ENCODE results near the gene EMB. TPM values are rescaled to one million over a fixed set of nuclear protein-coding genes. Genes with fewer than 3 reads are reported as not detected.
"Not testable (repeated sequence)": the region's sequence is repeated elsewhere in the genome, so short reads cannot be mapped to it uniquely, and the experiment has no call there.

The EMB gene
- total and polyA plus RNA-seq, 2 experiments from 2014 or later, result 0.22 TPM; not detected in 1

- DNase-seq, result no peak
- Histone ChIP-seq H2AFZ (no peak overlapping the region), H3K36me3 (ENCODE audit: low read depth) (no peaks in the 10 kb centered on the region), H3K79me2 (ENCODE audit: insufficient read depth) (no peaks in the 10 kb centered on the region), H3K4me3 (no peak overlapping the region), H3K9me3 (ENCODE audit: low read depth) (no peaks in the 10 kb centered on the region), H3K27ac (no peak overlapping the region), H4K20me1 (ENCODE audit: insufficient read depth) (no peaks in the 10 kb centered on the region), H3K4me2 (ENCODE audit: unreplicated experiment) (no peak overlapping the region), H3K9ac (no peak overlapping the region), H3K27me3 (replicated peaks; ENCODE audit: insufficient read depth) (no peaks in the 10 kb centered on the region), H3K4me1 (ENCODE audit: insufficient read depth) (no peaks in the 10 kb centered on the region), H3K9me2 (ENCODE audit: insufficient read depth) (no peaks in the 10 kb centered on the region), H3F3A (ENCODE audit: insufficient read depth) (no peaks in the 10 kb centered on the region)
- in situ Hi-C loops (cut with MboI), result no loop called here
- TF ChIP-seq EZH2phosphoT487 (IDR thresholded peaks at IDR 0.05; ENCODE audit: insufficient read depth, low read depth) (no peak), EZH2 (IDR thresholded peaks at IDR 0.05; ENCODE audit: insufficient read depth, poor library complexity, severe bottlenecking) (no peak)
- WGBS, 2 experiments (ENCODE audit: low coverage in 1 of 2, low lambda C conversion rate in 2 of 2, missing lambda C conversion rate in 2 of 2), result 18 to 19% methylated on average over 1 of the region's 1 CpG
These were observed 34.2 kb downstream of the EMB start for GRCh38 chr5:50406877-50407276.

DNA sequence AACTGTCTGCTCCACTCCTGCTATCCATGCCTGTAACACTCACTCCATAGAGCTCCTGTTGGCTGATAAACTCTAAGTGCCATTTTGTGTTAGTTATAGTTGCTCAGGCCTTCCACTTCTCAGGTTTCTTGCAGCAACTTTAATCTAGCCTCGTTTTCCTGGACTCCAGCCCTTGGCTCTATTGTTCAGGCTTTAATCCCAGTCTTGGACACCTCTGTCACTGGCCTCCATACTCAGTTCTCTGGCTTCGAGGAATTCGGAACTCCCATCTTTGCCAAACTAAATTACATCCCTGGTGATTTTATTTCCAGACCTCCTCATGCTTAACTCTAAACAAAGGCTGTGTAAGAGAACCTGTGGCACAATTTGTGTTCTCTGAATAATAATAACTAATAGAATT is 39.8 kb downstream of the EMB start:
- Histone ChIP-seq H3F3A (ENCODE audit: insufficient read depth) (no peaks in the 10 kb centered on the region), H3K9me3 (ENCODE audit: low read depth) (no peaks in the 10 kb centered on the region), H3K4me2 (ENCODE audit: unreplicated experiment) (no peak overlapping the region), H3K9me2 (ENCODE audit: insufficient read depth) (no peaks in the 10 kb centered on the region), H2AFZ (no peak overlapping the region), H3K36me3 (ENCODE audit: low read depth) (no peaks in the 10 kb centered on the region), H4K20me1 (ENCODE audit: insufficient read depth) (no peaks in the 10 kb centered on the region), H3K79me2 (ENCODE audit: insufficient read depth) (no peaks in the 10 kb centered on the region), H3K4me1 (ENCODE audit: insufficient read depth) (no peaks in the 10 kb centered on the region), H3K4me3 (no peak overlapping the region), H3K27ac (no peak overlapping the region), H3K9ac (no peak overlapping the region), H3K27me3 (replicated peaks; ENCODE audit: insufficient read depth) (no peaks in the 10 kb centered on the region)
- 30 to 46% methylated on average over 3 of the region's 3 CpGs for WGBS, 2 experiments (ENCODE audit: low coverage in 1 of 2, low lambda C conversion rate in 2 of 2, missing lambda C conversion rate in 2 of 2)
- DNase-seq, result no peak
- TF ChIP-seq EZH2phosphoT487 (IDR thresholded peaks at IDR 0.05; ENCODE audit: insufficient read depth, low read depth) (no peak), EZH2 (IDR thresholded peaks at IDR 0.05; ENCODE audit: insufficient read depth, poor library complexity, severe bottlenecking) (no peak)
- in situ Hi-C loops (cut with MboI), result no loop called here

DNA sequence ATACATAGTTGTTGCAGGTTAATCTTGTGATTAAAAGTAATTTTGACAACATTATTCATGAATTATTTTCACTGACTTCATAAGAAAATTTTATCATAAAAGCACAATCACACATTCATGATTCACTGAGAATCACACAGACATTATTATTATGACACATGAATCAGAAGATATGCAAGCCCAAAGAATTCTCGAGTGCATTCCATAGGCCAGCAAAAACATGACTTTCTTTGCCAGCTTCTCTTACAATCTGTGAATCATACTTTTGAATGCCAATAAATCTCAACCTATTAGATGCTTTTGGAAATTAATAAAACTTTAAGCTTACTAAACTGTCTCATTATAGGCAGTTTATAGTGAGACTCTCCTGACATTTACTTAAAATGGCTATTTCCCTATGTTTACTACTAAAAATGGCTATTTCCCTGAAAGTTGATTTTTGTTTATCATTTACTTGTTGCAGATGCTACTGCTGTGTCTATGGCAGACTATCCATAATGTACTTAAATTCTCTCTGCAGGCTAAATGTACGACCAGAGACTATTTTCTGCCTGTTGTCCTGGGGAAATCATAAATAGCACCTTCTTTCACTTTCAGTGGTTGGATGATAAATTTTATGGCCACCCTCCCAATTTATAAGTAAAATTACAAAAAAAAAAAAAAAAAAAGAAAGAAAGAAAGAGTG is 47.0 kb downstream of the EMB start:
- H3K4me2 ChIP-seq (ENCODE audit: unreplicated experiment); H3K4me1 ChIP-seq (ENCODE audit: insufficient read depth); H3K9me3 ChIP-seq (ENCODE audit: low read depth); H4K20me1 ChIP-seq (ENCODE audit: insufficient read depth); H2AFZ ChIP-seq; H3K27ac ChIP-seq; H3K36me3 ChIP-seq (ENCODE audit: low read depth); H3K9me2 ChIP-seq (ENCODE audit: insufficient read depth); H3K9ac ChIP-seq; H3K27me3 ChIP-seq (replicated peaks; ENCODE audit: insufficient read depth); H3F3A ChIP-seq (ENCODE audit: insufficient read depth); H3K4me3 ChIP-seq; in situ Hi-C loops (cut with MboI); H3K79me2 ChIP-seq (ENCODE audit: insufficient read depth): not testable (repeated sequence)
- WGBS, 2 experiments (ENCODE audit: low coverage in 1 of 2, low lambda C conversion rate in 2 of 2, missing lambda C conversion rate in 2 of 2), result 4 to 14% methylated on average over 2 of the region's 2 CpGs
- DNase-seq, result peak; percentile 77

GRCh38 chr5:50392289-50392688 is 48.8 kb downstream of the EMB start:
- 17 to 19% methylated on average over 3 of the region's 3 CpGs for WGBS, 2 experiments (ENCODE audit: low coverage in 1 of 2, low lambda C conversion rate in 2 of 2, missing lambda C conversion rate in 2 of 2)
- H4K20me1 ChIP-seq (ENCODE audit: insufficient read depth); H3K9ac ChIP-seq; DNase-seq; H3K9me2 ChIP-seq (ENCODE audit: insufficient read depth); H2AFZ ChIP-seq; in situ Hi-C loops (cut with MboI); H3K27me3 ChIP-seq (replicated peaks; ENCODE audit: insufficient read depth); H3K4me3 ChIP-seq; H3K36me3 ChIP-seq (ENCODE audit: low read depth); H3K79me2 ChIP-seq (ENCODE audit: insufficient read depth); H3K27ac ChIP-seq; H3K4me2 ChIP-seq (ENCODE audit: unreplicated experiment); H3K4me1 ChIP-seq (ENCODE audit: insufficient read depth); H3K9me3 ChIP-seq (ENCODE audit: low read depth); H3F3A ChIP-seq (ENCODE audit: insufficient read depth): not testable (repeated sequence)

DNA sequence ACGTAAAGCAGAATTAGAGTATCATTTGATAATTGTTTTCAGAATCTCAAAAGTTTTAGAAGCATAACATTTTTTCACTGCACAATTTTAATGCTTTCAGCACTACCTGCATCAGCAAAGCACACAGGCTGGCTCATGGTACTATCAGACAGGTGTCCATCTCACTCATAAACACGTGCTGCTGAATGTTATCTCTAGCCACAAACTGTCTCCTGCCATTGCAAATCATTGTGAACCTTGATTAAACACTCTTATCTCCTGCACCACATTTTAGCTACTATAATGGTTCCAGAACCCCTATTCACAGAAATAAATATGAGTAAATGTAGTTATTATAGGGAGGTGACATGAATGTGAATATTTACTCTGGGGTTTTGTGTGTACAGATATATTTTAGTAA is 56.7 kb downstream of the EMB start:
- H3K36me3 ChIP-seq (ENCODE audit: low read depth); H3K4me2 ChIP-seq (ENCODE audit: unreplicated experiment); H3K27ac ChIP-seq; H4K20me1 ChIP-seq (ENCODE audit: insufficient read depth); in situ Hi-C loops (cut with MboI); H2AFZ ChIP-seq; H3K4me3 ChIP-seq; H3K4me1 ChIP-seq (ENCODE audit: insufficient read depth); H3F3A ChIP-seq (ENCODE audit: insufficient read depth); H3K9ac ChIP-seq; H3K27me3 ChIP-seq (replicated peaks; ENCODE audit: insufficient read depth); H3K9me2 ChIP-seq (ENCODE audit: insufficient read depth); H3K79me2 ChIP-seq (ENCODE audit: insufficient read depth); H3K9me3 ChIP-seq (ENCODE audit: low read depth); DNase-seq: not testable (repeated sequence)
- WGBS, 2 experiments (ENCODE audit: low coverage in 1 of 2, low lambda C conversion rate in 2 of 2, missing lambda C conversion rate in 2 of 2), result 1 to 3% methylated on average over 2 of the region's 2 CpGs

DNA sequence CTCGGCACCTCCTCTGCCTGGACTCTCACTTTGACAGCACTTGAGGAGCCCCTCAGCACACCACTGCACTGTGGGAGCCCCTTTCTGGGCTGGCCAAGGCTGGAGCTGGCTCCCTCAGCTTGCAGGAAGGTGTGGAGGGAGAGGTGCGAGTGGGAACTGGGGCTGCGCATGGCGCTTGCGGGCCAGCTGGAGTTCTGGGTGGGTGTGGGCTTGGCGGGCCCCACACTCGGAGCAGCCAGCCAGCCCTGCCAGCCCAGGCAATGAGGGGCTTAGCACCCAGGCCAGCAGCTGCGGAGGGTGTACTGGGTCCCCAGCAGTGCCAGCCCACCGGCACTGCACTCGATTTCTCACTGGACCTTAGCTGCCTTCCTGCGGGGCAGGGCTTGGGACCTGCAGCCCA is 64.4 kb downstream of the EMB start:
- 51 to 55% methylated on average over 10 to 11 of the region's 11 CpGs for WGBS, 2 experiments (ENCODE audit: low coverage in 1 of 2, low lambda C conversion rate in 2 of 2, missing lambda C conversion rate in 2 of 2)
- DNase-seq; H3K4me1 ChIP-seq (ENCODE audit: insufficient read depth); H2AFZ ChIP-seq; H3K36me3 ChIP-seq (ENCODE audit: low read depth); H3K9me3 ChIP-seq (ENCODE audit: low read depth); H3K27ac ChIP-seq; H3K4me3 ChIP-seq; H3F3A ChIP-seq (ENCODE audit: insufficient read depth); H3K79me2 ChIP-seq (ENCODE audit: insufficient read depth); H4K20me1 ChIP-seq (ENCODE audit: insufficient read depth); H3K4me2 ChIP-seq (ENCODE audit: unreplicated experiment); H3K9ac ChIP-seq; in situ Hi-C loops (cut with MboI); H3K27me3 ChIP-seq (replicated peaks; ENCODE audit: insufficient read depth); H3K9me2 ChIP-seq (ENCODE audit: insufficient read depth): not testable (repeated sequence)

DNA sequence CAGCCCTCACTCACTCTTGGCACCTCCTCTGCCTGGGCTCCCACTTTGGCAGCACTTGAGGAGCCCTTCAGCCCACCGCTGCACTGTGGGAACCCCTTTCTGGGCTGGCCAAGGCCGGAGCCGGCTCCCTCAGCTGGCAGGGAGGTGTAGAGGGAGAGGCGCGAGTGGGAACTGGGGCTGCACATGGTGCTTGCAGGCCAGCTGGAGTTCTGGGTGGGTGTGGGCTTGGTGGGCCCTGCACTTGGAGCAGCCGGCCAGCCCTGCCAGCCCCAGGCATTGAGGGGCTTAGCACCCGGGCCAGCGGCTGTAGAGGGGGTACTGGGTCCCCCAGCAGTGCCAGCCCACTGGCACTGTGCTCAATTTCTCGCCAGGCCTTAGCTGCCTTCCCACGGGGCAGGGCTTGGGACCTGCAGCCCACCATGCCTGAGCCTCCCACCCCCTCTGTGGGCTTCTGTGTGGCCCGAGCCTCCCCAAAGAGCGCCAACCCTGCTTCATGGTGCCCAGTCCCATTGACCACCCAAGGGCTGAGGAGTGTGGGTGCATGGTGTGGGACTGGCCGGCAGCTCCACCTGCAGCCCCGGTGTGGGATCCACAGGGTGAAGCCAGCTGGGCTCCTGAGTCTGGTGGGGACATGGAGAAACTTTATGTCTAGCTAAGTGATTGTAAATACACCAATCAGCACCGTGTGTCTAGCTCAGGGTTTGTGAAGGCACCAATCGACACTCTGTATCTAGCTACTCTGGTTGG is 71.6 kb downstream of the EMB start:
- in situ Hi-C loops (cut with MboI); H2AFZ ChIP-seq; H3K4me1 ChIP-seq (ENCODE audit: insufficient read depth); H3K4me2 ChIP-seq (ENCODE audit: unreplicated experiment); H4K20me1 ChIP-seq (ENCODE audit: insufficient read depth); H3K36me3 ChIP-seq (ENCODE audit: low read depth); H3K27ac ChIP-seq; DNase-seq; H3K9me2 ChIP-seq (ENCODE audit: insufficient read depth); H3K9ac ChIP-seq; H3F3A ChIP-seq (ENCODE audit: insufficient read depth); H3K27me3 ChIP-seq (replicated peaks; ENCODE audit: insufficient read depth); H3K79me2 ChIP-seq (ENCODE audit: insufficient read depth); H3K4me3 ChIP-seq; H3K9me3 ChIP-seq (ENCODE audit: low read depth): not testable (repeated sequence)
- WGBS, 2 experiments (ENCODE audit: low coverage in 1 of 2, low lambda C conversion rate in 2 of 2, missing lambda C conversion rate in 2 of 2), result 42 to 50% methylated on average over 14 to 16 of the region's 16 CpGs
